ENCODE results near the gene ERICH6B. TPM values are rescaled to one million over a fixed set of nuclear protein-coding genes. Genes with fewer than 3 reads are reported as not detected.

Gene ERICH6B
- total RNA-seq, 1 donor from 2014 or later: not detected

GRCh38 chr13:45575830-45576180, 39.7 kb downstream of the ERICH6B start:
- H3K27ac ChIP-seq: no peak overlapping the region
- ATAC-seq: no peak
- H3K4me1 ChIP-seq: no peaks in the 10 kb centered on the region
- TF ChIP-seq CTCF (IDR thresholded peaks at IDR 0.05): no peak
- intact Hi-C loops (cut with DNase I): no loop called here
- H3K9me3 ChIP-seq: no peaks in the 10 kb centered on the region
- peaks cover 6% of the 10 kb centered on the region for H3K27me3 ChIP-seq (ENCODE audit: low read depth)
- no peak for DNase-seq
- no peak overlapping the region for H3K4me3 ChIP-seq
- no peaks in the 10 kb centered on the region for H3K36me3 ChIP-seq

- intact Hi-C loops (cut with DNase I): no loop called here
- ATAC-seq (no peak), DNase-seq (no peak)
- Histone ChIP-seq H3K27ac (no peak overlapping the region), H3K4me3 (no peak overlapping the region), H3K9me3 (no peaks in the 10 kb centered on the region), H3K36me3 (no peaks in the 10 kb centered on the region), H3K4me1 (no peaks in the 10 kb centered on the region), H3K27me3 (ENCODE audit: low read depth) (peaks cover 6% of the 10 kb centered on the region)
- no peak for TF ChIP-seq CTCF (IDR thresholded peaks at IDR 0.05)
These were observed 40.3 kb downstream of the ERICH6B start for GRCh38 chr13:45575146-45575829.

- H3K36me3 ChIP-seq: no peaks in the 10 kb centered on the region
- no peak overlapping the region for H3K27ac ChIP-seq
- no peaks in the 10 kb centered on the region for H3K9me3 ChIP-seq
- no peak for TF ChIP-seq CTCF (IDR thresholded peaks at IDR 0.05)
- DNase-seq (no peak), ATAC-seq (no peak)
- no peaks in the 10 kb centered on the region for H3K4me1 ChIP-seq
- intact Hi-C loops (cut with DNase I): no loop called here
- no peak overlapping the region for H3K4me3 ChIP-seq
- H3K27me3 ChIP-seq (ENCODE audit: low read depth): no peaks in the 10 kb centered on the region
These were observed 50.2 kb downstream of the ERICH6B start for GRCh38 chr13:45565331-45565730.

- no peak for DNase-seq
- intact Hi-C loops (cut with DNase I): no loop called here
- no peak overlapping the region for H3K27ac ChIP-seq
- no peaks in the 10 kb centered on the region for H3K27me3 ChIP-seq (ENCODE audit: low read depth)
- H3K9me3 ChIP-seq: no peaks in the 10 kb centered on the region
- H3K4me3 ChIP-seq: no peak overlapping the region
- H3K4me1 ChIP-seq: no peaks in the 10 kb centered on the region
- TF ChIP-seq CTCF (IDR thresholded peaks at IDR 0.05): no peak
- ATAC-seq: peak; percentile 72 to 80
- no peaks in the 10 kb centered on the region for H3K36me3 ChIP-seq
These were observed 51.3 kb downstream of the ERICH6B start for GRCh38 chr13:45564133-45564776.

GRCh38 chr13:45554604-45555109, 60.9 kb downstream of the ERICH6B start:
- DNase-seq (no peak), ATAC-seq (no peak)
- no peak overlapping the region for H3K4me3 ChIP-seq
- H3K27me3 ChIP-seq (ENCODE audit: low read depth): no peaks in the 10 kb centered on the region
- no peak for TF ChIP-seq CTCF (IDR thresholded peaks at IDR 0.05)
- H3K4me1 ChIP-seq: no peaks in the 10 kb centered on the region
- no peaks in the 10 kb centered on the region for H3K9me3 ChIP-seq
- intact Hi-C loops (cut with DNase I): no loop called here
- H3K36me3 ChIP-seq: no peaks in the 10 kb centered on the region
- H3K27ac ChIP-seq: no peak overlapping the region

All from lower lobe of right lung (tissue), 2 donors.